GM12878 (cell line): Measurements from ENCODE around the gene KLF6. TPM values are rescaled to one million over a fixed set of nuclear protein-coding genes. Genes with fewer than 3 reads are reported as not detected.

Source experiments
- ATAC-seq: fragments of 200-7000 bp; cut with Tn5 transposase; 3 replicates; pipeline ENCODE4 v1.9.1; 2020; ENCODE audit warnings: mild to moderate bottlenecking, moderate library complexity
- BruUV-seq: library from RNA; stranded (reverse); fragments of 400-500 nt; replicated peaks from 2 replicates; lab custom pipeline; 2021; lab: Mats Ljungman, UMichigan
- CTCF ChIA-PET: fragments of 300-600 bp; sonication (Branson Sonifier 250); formaldehyde crosslinking; extraction: SDS; loops from one replicate; lab custom pipeline; 2021; ENCODE audit warnings: inconsistent platforms; lab: Yijun Ruan, JAX
- POLR2A ChIA-PET: fragments of 350-600 bp; formaldehyde crosslinking; extraction: SDS; loops from one replicate; lab custom pipeline; 2021; ENCODE audit warnings: inconsistent platforms; lab: Charles Lee
- RAD21 ChIA-PET: fragments of 300-600 bp; sonication (Branson Sonifier 250); formaldehyde crosslinking; loops from one replicate; lab custom pipeline; 2023; ENCODE audit warnings: antibody characterized with exemption; ENCODE audit not compliant: unreplicated experiment; lab: Charles Lee
- SMC1A ChIA-PET: fragments of 300-600 bp; sonication (Branson Sonifier 250); formaldehyde crosslinking; loops from one replicate; lab custom pipeline; 2023; ENCODE audit not compliant: unreplicated experiment, uncharacterized antibody; lab: Charles Lee
- DNase-seq: peaks from one replicate; pipeline ENCODE4 v3.0.0-alpha.2; 2011; ENCODE audit warnings: low read depth, low spot score
- FAIRE-seq: peaks from 3 replicates; lab custom pipeline; 2011; peaks lifted over from hg19 to GRCh38; lab: Jason Lieb, UNC
- H2AFZ ChIP-seq: 2 replicates; pipeline ENCODE4 v1.6.0; 2011; ENCODE audit warnings: low read depth, low read length, control low read depth; ENCODE audit not compliant: control insufficient read depth
- H3K27ac ChIP-seq: 2 replicates; pipeline ENCODE4 v1.5.1; 2011; ENCODE audit warnings: control low read depth; ENCODE audit not compliant: control insufficient read depth, insufficient read depth
- H3K27me3 ChIP-seq, 2 experiments: replicated peaks in 1 of 2; 2 replicates each; pipeline versions ENCODE4 v1.6.0 to v1.6.1; 2011; ENCODE audit warnings: low read length in 1 of 2; ENCODE audit not compliant: control insufficient read depth in 2 of 2, insufficient read depth in 2 of 2
- H3K36me3 ChIP-seq, 2 experiments: 2 replicates each; pipeline ENCODE4 v1.5.1; 2011; ENCODE audit warnings: low read length in 1 of 2; ENCODE audit not compliant: control insufficient read depth in 2 of 2, insufficient read depth in 2 of 2
- H3K4me1 ChIP-seq: 2 replicates; pipeline ENCODE4 v1.6.1; 2011; ENCODE audit warnings: mild to moderate bottlenecking, low read length, moderate library complexity, mixed read lengths; ENCODE audit not compliant: control insufficient read depth, insufficient read depth
- H3K4me2 ChIP-seq: 2 replicates; pipeline ENCODE4 v1.6.0; 2011; ENCODE audit warnings: control low read depth; ENCODE audit not compliant: control insufficient read depth, insufficient read depth
- H3K4me3 ChIP-seq: fragments of 200-600 bp; sonication (generic); 2 replicates; pipeline ENCODE4 v1.5.1; 2016
- H3K79me2 ChIP-seq: 2 replicates; pipeline ENCODE4 v1.6.0; 2011; ENCODE audit warnings: low read length; ENCODE audit not compliant: control insufficient read depth, insufficient read depth
- H3K9ac ChIP-seq: 2 replicates; pipeline ENCODE4 v1.8.0; 2011; ENCODE audit warnings: low read length, control low read depth, mixed read lengths; ENCODE audit not compliant: control insufficient read depth, insufficient read depth
- H3K9me3 ChIP-seq: replicated peaks from 3 replicates; pipeline ENCODE4 v1.5.1; 2011; ENCODE audit warnings: mild to moderate bottlenecking, low read length; ENCODE audit not compliant: control insufficient read depth, insufficient read depth
- H4K20me1 ChIP-seq: 2 replicates; pipeline ENCODE4 v1.6.0; 2011; ENCODE audit not compliant: control insufficient read depth, insufficient read depth
- ATF7 ChIP-seq: fragments of 450-650 bp; IDR thresholded peaks from 2 replicates; pipeline ENCODE4 v1.6.1; 2016; ENCODE audit warnings: low read depth, mild to moderate bottlenecking
- CBFB ChIP-seq: IDR thresholded peaks from 2 replicates; pipeline ENCODE4 v1.6.1; 2016; ENCODE audit warnings: antibody characterized with exemption, low read depth
- CHD2 ChIP-seq: IDR thresholded peaks from 2 replicates; pipeline ENCODE4 v1.6.1; 2011; ENCODE audit warnings: low read depth, low read length, improper control_type of control experiment, borderline replicate concordance
- EED ChIP-seq: sonication (generic); IDR thresholded peaks from 2 replicates; pipeline ENCODE4 v1.6.1; 2016; ENCODE audit warnings: antibody characterized with exemption, low read depth
- EGR1 ChIP-seq, 2 experiments: IDR thresholded peaks; 1 replicate in 1 of 2; 2 replicates in 1 of 2; pipeline ENCODE4 v1.6.1; 2011 to 2012; ENCODE audit warnings: low read depth in 2 of 2, low read length in 2 of 2, borderline replicate concordance in 1 of 2, mild to moderate bottlenecking in 1 of 2, moderate library complexity in 1 of 2
- EP300 ChIP-seq, 2 experiments: fragments of 150-350 bp in 1 of 2; IDR thresholded peaks; 2 replicates each; pipeline ENCODE4 v1.6.1; 2011 to 2012; ENCODE audit warnings: low read depth in 2 of 2, low read length in 2 of 2, borderline replicate concordance in 1 of 2, improper control_type of control experiment in 1 of 2, inconsistent platforms in 1 of 2; ENCODE audit not compliant: control insufficient read depth in 1 of 2
- ESRRA ChIP-seq: IDR thresholded peaks from 2 replicates; pipeline ENCODE4 v1.6.1; 2012; ENCODE audit warnings: mild to moderate bottlenecking, low read length, improper control_type of control experiment
- GATAD2B ChIP-seq: fragments of 450-650 bp; conservative IDR thresholded peaks from 2 replicates; pipeline ENCODE4 v1.6.1; 2017; ENCODE audit warnings: low read depth, mild to moderate bottlenecking, moderate library complexity
- HDGF ChIP-seq: fragments of 450-650 bp; IDR thresholded peaks from 2 replicates; pipeline ENCODE4 v1.6.1; 2016; ENCODE audit warnings: antibody characterized with exemption
- IKZF2 ChIP-seq, 2 experiments: fragments of 450-650 bp; IDR thresholded peaks; 2 replicates each; pipeline ENCODE4 v1.6.1; 2017; ENCODE audit warnings: mild to moderate bottlenecking in 2 of 2, moderate library complexity in 2 of 2
- JUNB ChIP-seq: IDR thresholded peaks from 2 replicates; pipeline ENCODE4 v1.6.1; 2016; ENCODE audit warnings: antibody characterized with exemption, mild to moderate bottlenecking
- KDM1A ChIP-seq: fragments of 200-600 bp; sonication (generic); IDR thresholded peaks from 2 replicates; pipeline ENCODE4 v1.6.1; 2016; ENCODE audit warnings: borderline replicate concordance
- LARP7 ChIP-seq: fragments of 450-650 bp; IDR thresholded peaks from 2 replicates; pipeline ENCODE4 v1.6.1; 2017; ENCODE audit warnings: mild to moderate bottlenecking
- NFIC ChIP-seq: IDR thresholded peaks from 2 replicates; pipeline ENCODE4 v1.6.1; 2012; ENCODE audit warnings: low read depth, mild to moderate bottlenecking, inconsistent platforms, low read length, moderate library complexity
- NFYB ChIP-seq: IDR thresholded peaks from 2 replicates; pipeline ENCODE4 v1.6.1; 2011; ENCODE audit warnings: low read depth, mild to moderate bottlenecking, low read length, improper control_type of control experiment, moderate library complexity; ENCODE audit not compliant: insufficient read depth
- POU2F2 ChIP-seq: IDR thresholded peaks from 3 replicates; pipeline ENCODE4 v1.6.1; 2011; ENCODE audit warnings: low read depth, mild to moderate bottlenecking, low read length, borderline replicate concordance
- RUNX3 ChIP-seq: IDR thresholded peaks from 2 replicates; pipeline ENCODE4 v1.6.1; 2012; ENCODE audit warnings: low read length, inconsistent platforms
- SMAD5 ChIP-seq: IDR thresholded peaks from 2 replicates; pipeline ENCODE4 v1.6.1; 2016; ENCODE audit warnings: antibody characterized with exemption, low read depth
- SMC3 ChIP-seq: IDR thresholded peaks from 2 replicates; pipeline ENCODE4 v1.6.1; 2011; ENCODE audit warnings: low read length, improper control_type of control experiment, borderline replicate concordance
- STAT3 ChIP-seq: IDR thresholded peaks from 2 replicates; pipeline ENCODE4 v1.6.1; 2011; ENCODE audit warnings: low read depth, low read length, improper control_type of control experiment
- TCF12 ChIP-seq: IDR thresholded peaks from 2 replicates; pipeline ENCODE4 v1.6.1; 2011; ENCODE audit warnings: low read depth, mild to moderate bottlenecking, low read length
- TCF3 ChIP-seq: IDR thresholded peaks from 2 replicates; pipeline ENCODE4 v1.6.1; 2012; ENCODE audit warnings: low read depth, mild to moderate bottlenecking, low read length, borderline replicate concordance; ENCODE audit not compliant: insufficient read depth
- YY1 ChIP-seq: IDR thresholded peaks from 2 replicates; pipeline ENCODE4 v1.6.1; 2011; ENCODE audit warnings: low read depth, mild to moderate bottlenecking, low read length
- ZNF384 ChIP-seq: IDR thresholded peaks from 2 replicates; pipeline ENCODE4 v1.6.1; 2012; ENCODE audit warnings: low read depth, mild to moderate bottlenecking, low read length, improper control_type of control experiment, borderline replicate concordance
- WGBS: methylation state at CpG from one replicate; pipeline ENCODE4 v1.1.6; 2016; ENCODE audit warnings: low lambda C conversion rate; ENCODE audit not compliant: insufficient replicate concordance, insufficient coverage; ENCODE audit errors: missing lambda C conversion rate; 5-methylcytosine and 5-hydroxymethylcytosine counted together
- in situ Hi-C: fragments of 300-500 bp; cut with MboI; formaldehyde crosslinking; loops from 9 replicates; pipeline ENCODE4 v1.14.3; 2018; ENCODE audit warnings: mixed read lengths
- intact Hi-C: fragments of 100-400 bp; cut with micrococcal nuclease; formaldehyde crosslinking; loops from one replicate; pipeline ENCODE4 v1.14.2; 2022; ENCODE audit not compliant: unreplicated experiment
- polyA plus RNA-seq, 11 experiments: library from polyadenylated mRNA; depleted of rRNA in 4 of 11; unstranded in 6 of 11; stranded (reverse) in 5 of 11; fragments of >200 nt; fragmentation: Nextera tagmentation in 4 of 11; fragmentation: Illumina TruSeq in 1 of 11; extraction: Ambion mirVana in 4 of 11; extraction: Trizol in 1 of 11; gene quantifications; 1 replicate in 1 of 11; 2 replicates in 10 of 11; pipeline versions ENCODE4 v1.2.1 to v1.2.3, GENCODE V29; 2011 to 2016; ENCODE audit warnings: inconsistent platforms in 2 of 11, missing spikeins in 2 of 11, low read depth in 1 of 11
- total RNA-seq, 4 experiments: library from RNA; depleted of rRNA in 3 of 4; stranded (reverse); fragments of >200 nt in 3 of 4; fragmentation: Illumina TruSeq in 1 of 4; extraction: Trizol in 1 of 4; gene quantifications; 2 replicates each; pipeline versions ENCODE4 v1.2.1 to v1.2.3, GENCODE V29; 2013 to 2021
- TF ChIP-seq, protein P1 (sequence below): IDR thresholded peaks from 2 replicates; pipeline ENCODE4 v1.6.1; 2012; ENCODE audit warnings: low read length, inconsistent platforms

KLF6 gene
- total and polyA plus RNA-seq, 10 of the 15 experiments (the other 5 are each of a cell fraction or from before 2014, with no cell fraction given) = 7.4 to 54.1 (median 23.5) TPM

DNA sequence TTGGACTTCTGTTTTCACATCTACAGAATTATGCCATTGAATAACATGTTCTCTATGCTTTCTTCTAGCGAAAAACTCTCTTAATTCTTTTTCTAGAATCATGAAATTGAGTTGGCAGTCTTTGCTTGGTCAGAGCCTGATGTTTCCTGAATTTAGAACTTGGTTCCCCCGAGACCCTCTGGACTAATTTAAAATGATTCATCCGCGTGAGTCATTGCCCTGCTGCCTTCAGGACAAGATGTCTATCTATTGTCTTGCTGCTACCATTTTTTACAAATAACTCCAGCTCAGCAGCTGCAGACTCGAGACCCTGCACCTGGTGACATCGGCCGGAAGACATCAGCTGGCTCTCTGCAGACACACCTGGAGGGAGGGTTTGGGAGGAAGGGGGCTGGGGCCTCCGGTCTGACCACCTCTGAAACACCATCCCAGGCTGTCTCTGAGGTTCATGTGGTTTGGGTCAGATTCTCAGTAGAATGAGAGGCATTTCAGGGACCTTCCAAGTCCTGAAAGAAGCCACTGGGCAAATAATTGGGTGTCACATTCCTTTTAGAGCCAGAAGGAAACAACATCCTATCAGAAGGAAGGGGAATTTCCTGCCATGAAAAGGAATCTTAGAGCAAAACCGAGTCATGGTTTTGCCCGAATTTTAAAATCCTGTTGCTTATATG is 20.9 kb upstream of the KLF6 start:
- ChIA-PET POLR2A (interaction anchor here (1.1 to 4.6 kb wide), 7 partner anchors 22 to 97 kb away, joined by 3 to 41 read pairs (median 7); partner anchors contain the start of gene KLF6), RAD21 (interaction anchor here (1.0 to 3.7 kb wide), 8 partner anchors 22 to 69 kb away, joined by 3 to 46 read pairs (median 8); partner anchors contain the start of gene KLF6), CTCF (interaction anchor here (0.6 to 2.2 kb wide), 6 partner anchors 9 to 47 kb away, joined by 3 to 7 read pairs (median 4); partner anchors contain the start of gene KLF6), SMC1A (interaction anchor here (0.7 to 16.8 kb wide), 15 partner anchors 8 to 96 kb away, joined by 3 to 280 read pairs (median 4); partner anchors contain the start of gene KLF6)
- ATAC-seq (peak; percentile 54), DNase-seq (no peak), FAIRE-seq (no peak)
- Histone ChIP-seq H2AFZ (peak overlapping the region; percentile 56; the same call in 1 of the 2 replicates), H3K27me3 (no peaks in the 10 kb centered on the region), H4K20me1 (no peaks in the 10 kb centered on the region), H3K4me3 (0 out of 2 replicates have a peak overlapping the region, but pooled peaks have one; percentile 29), H3K9ac (peak overlapping the region; percentile 75), H3K4me1 (peaks cover 48% of the 10 kb centered on the region), H3K79me2 (no peaks in the 10 kb centered on the region), H3K27ac (peak overlapping the region; percentile 85), H3K4me2 (peak overlapping the region; percentile 85), H3K36me3 (no peaks in the 10 kb centered on the region), H3K9me3 (no peaks in the 10 kb centered on the region)
- TSS peak; percentile 93 for BruUV-seq
- 2% methylated on average over 10 of the region's 10 CpGs for WGBS
- intact Hi-C loops (loop anchor here (1.0 kb wide), 1 partner anchor 21 kb away; the partner anchor contains the start of gene KLF6), in situ Hi-C loops (no loop called here)
- TF ChIP-seq LARP7 = no peak
- 0 out of 2 replicates have a peak, but pooled peaks have one; percentile 3 for TF ChIP-seq JUNB
- 0 out of 3 replicates have a peak, but pooled peaks have one; percentile 10 for TF ChIP-seq POU2F2
- TF ChIP-seq IKZF2 (IDR thresholded peaks at IDR 0.05) = peak in 1 of 2 experiments; percentile 36
- peak; percentile 26; the same call in 1 of the 2 replicates for TF ChIP-seq SMC3
- TF ChIP-seq, protein P1, sequence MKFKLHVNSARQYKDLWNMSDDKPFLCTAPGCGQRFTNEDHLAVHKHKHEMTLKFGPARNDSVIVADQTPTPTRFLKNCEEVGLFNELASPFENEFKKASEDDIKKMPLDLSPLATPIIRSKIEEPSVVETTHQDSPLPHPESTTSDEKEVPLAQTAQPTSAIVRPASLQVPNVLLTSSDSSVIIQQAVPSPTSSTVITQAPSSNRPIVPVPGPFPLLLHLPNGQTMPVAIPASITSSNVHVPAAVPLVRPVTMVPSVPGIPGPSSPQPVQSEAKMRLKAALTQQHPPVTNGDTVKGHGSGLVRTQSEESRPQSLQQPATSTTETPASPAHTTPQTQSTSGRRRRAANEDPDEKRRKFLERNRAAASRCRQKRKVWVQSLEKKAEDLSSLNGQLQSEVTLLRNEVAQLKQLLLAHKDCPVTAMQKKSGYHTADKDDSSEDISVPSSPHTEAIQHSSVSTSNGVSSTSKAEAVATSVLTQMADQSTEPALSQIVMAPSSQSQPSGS = peak; percentile 15; the same call in 1 of the 2 replicates
- peak; percentile 46 to 65; a peak in 2 of 4 replicates for TF ChIP-seq EP300 (IDR thresholded peaks at IDR 0.05; ENCODE audit: borderline replicate concordance in 1 of 2, control insufficient read depth in 1 of 2, low read depth in 2 of 2, low read length in 2 of 2)
- peak; percentile 99 for TF ChIP-seq TCF3
- no peak for TF ChIP-seq HDGF
- TF ChIP-seq NFYB = no peak
- TF ChIP-seq CHD2 = 0 out of 2 replicates have a peak, but pooled peaks have one; percentile 57
- TF ChIP-seq EGR1 (IDR thresholded peaks at IDR 0.05; ENCODE audit: borderline replicate concordance in 1 of 2, low read depth in 2 of 2, low read length in 2 of 2) = no peak
- peak; percentile 98 for TF ChIP-seq TCF12
- TF ChIP-seq ESRRA = no peak
- no peak; the same call in 1 of the 2 replicates for TF ChIP-seq CBFB
- TF ChIP-seq GATAD2B = no peak
- no peak for TF ChIP-seq KDM1A
- TF ChIP-seq ATF7 = 0 out of 2 replicates have a peak, but pooled peaks have one; percentile 12
- TF ChIP-seq SMAD5 = no peak
- TF ChIP-seq YY1 = peak; percentile 36; the same call in 1 of the 2 replicates
- TF ChIP-seq RUNX3 = peak; percentile 90
- TF ChIP-seq ZNF384 = 0 out of 2 replicates have a peak, but pooled peaks have one; percentile 8
- peak; percentile 59; the same call in 1 of the 2 replicates for TF ChIP-seq NFIC
- TF ChIP-seq STAT3 = no peak
- peak; percentile 85 for TF ChIP-seq EED
